GM18858 (cell line): Measurements from ENCODE around the gene DRD3.

Source experiments
- ATAC-seq: cut with Tn5 transposase; IDR thresholded peaks from one replicate; pipeline ENCODE4 v1.9.1; 2021; ENCODE audit not compliant: unreplicated experiment

DRD3 gene

GRCh38 chr3:114178770-114179368 is at the start of gene DRD3:
Gene DRD3 (minus strand): TSS chr3:114179052. CDS start chr3:114171992, 7,060 bp downstream.
- no peak for ATAC-seq

- ATAC-seq = no peak
Measured at GRCh38 chr3:114227076-114227475, 48.2 kb upstream of the DRD3 start.

- ATAC-seq = no peak
Measured at GRCh38 chr3:114226313-114226712, 47.5 kb upstream of the DRD3 start.

- ATAC-seq = peak; percentile 85
Measured at GRCh38 chr3:114223143-114223542, 44.3 kb upstream of the DRD3 start.

GRCh38 chr3:114221881-114222264 is 43.0 kb upstream of the DRD3 start:
- no peak for ATAC-seq

- no peak for ATAC-seq
Measured at GRCh38 chr3:114221165-114221880, 42.5 kb upstream of the DRD3 start.

- no peak for ATAC-seq
Measured at GRCh38 chr3:114219741-114220140, 40.9 kb upstream of the DRD3 start.

- no peak for ATAC-seq
Measured at GRCh38 chr3:114218578-114219185, 39.8 kb upstream of the DRD3 start.

GRCh38 chr3:114218006-114218405 is 39.2 kb upstream of the DRD3 start:
- no peak for ATAC-seq

GRCh38 chr3:114217266-114217665 is 38.4 kb upstream of the DRD3 start:
- ATAC-seq = no peak

GRCh38 chr3:114216186-114216970 is 37.5 kb upstream of the DRD3 start:
- no peak for ATAC-seq

GRCh38 chr3:114214542-114215341 is 35.9 kb upstream of the DRD3 start:
- ATAC-seq = no peak

- peak; percentile 79 for ATAC-seq
Measured at GRCh38 chr3:114213627-114214541, 35.0 kb upstream of the DRD3 start.

- no peak for ATAC-seq
Measured at GRCh38 chr3:114213292-114213626, 34.4 kb upstream of the DRD3 start.

- no peak for ATAC-seq
Measured at GRCh38 chr3:114212646-114213045, 33.8 kb upstream of the DRD3 start.

GRCh38 chr3:114207768-114208167 is 28.9 kb upstream of the DRD3 start:
- peak; percentile 87 for ATAC-seq

GRCh38 chr3:114206342-114206741 is 27.5 kb upstream of the DRD3 start:
- ATAC-seq = no peak

- ATAC-seq = no peak
Measured at GRCh38 chr3:114205541-114205940, 26.7 kb upstream of the DRD3 start.

- ATAC-seq = no peak
Measured at GRCh38 chr3:114194750-114195149, 15.9 kb upstream of the DRD3 start.

GRCh38 chr3:114192136-114192535 is 13.3 kb upstream of the DRD3 start:
- ATAC-seq = no peak
